ENCODE results near the gene SRGAP1.

DNA sequence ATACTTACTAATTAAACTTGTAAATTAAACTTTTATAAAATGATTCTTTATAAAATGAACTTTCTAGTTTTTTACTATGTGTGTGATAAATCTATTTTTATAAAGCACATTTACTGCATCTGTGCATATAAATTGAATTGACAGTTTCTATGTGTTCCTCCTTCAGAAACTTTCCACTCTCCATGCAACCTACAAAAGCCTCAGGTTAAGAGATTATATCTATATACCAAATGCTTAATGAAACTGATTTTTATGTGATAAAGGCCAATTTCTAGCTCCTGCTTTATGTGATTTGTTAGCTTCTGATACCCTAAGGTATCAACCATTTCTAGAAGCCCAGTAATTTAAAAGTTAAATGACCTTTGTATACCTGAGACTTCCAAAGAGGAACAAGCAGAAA, 174.0 kb downstream of the SRGAP1 start:
- peak; percentile 51; the same call in 1 of the 2 replicates for TF ChIP-seq GATA3 (IDR thresholded peaks at IDR 0.05; ENCODE audit: low read depth, low read length)
- TF ChIP-seq GATA2 (IDR thresholded peaks at IDR 0.05; ENCODE audit: low read depth, low read length), result no peak

Measured in SH-SY5Y (cell line).